ENCODE data around the gene S100A16.

- no peak for TF ChIP-seq CTCF (IDR thresholded peaks at IDR 0.05)
- no peak for TF ChIP-seq POLR2A (IDR thresholded peaks at IDR 0.05)
- no peak for TF ChIP-seq POLR2AphosphoS5 (IDR thresholded peaks at IDR 0.05)
These were observed 10.2 kb upstream of the S100A16 start for GRCh38 chr1:153623101-153623500.

Data from stomach (tissue), 4 donors.